ENCODE data around the gene MCOLN2.

Gene MCOLN2

DNA sequence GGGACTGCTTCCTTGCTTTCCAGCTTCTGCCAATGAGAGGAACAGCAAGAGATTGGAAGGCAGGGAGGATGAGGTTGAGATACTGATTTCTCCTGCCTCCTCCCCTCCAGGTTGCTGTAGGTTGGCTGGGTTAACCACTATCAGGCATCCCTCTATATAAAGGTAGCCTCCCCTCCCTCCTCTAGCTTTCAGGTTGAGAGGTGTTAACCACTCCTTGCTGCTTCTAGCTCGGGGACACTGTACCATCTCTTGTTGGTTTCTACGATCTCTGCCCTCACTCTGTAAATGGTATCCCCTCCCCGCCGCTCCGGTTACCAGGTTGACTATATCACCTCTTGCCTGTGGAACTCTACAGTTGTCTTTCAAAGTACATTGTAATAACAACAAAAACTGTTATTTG, 120.6 kb downstream of the MCOLN2 start:
- TF ChIP-seq, protein P1, sequence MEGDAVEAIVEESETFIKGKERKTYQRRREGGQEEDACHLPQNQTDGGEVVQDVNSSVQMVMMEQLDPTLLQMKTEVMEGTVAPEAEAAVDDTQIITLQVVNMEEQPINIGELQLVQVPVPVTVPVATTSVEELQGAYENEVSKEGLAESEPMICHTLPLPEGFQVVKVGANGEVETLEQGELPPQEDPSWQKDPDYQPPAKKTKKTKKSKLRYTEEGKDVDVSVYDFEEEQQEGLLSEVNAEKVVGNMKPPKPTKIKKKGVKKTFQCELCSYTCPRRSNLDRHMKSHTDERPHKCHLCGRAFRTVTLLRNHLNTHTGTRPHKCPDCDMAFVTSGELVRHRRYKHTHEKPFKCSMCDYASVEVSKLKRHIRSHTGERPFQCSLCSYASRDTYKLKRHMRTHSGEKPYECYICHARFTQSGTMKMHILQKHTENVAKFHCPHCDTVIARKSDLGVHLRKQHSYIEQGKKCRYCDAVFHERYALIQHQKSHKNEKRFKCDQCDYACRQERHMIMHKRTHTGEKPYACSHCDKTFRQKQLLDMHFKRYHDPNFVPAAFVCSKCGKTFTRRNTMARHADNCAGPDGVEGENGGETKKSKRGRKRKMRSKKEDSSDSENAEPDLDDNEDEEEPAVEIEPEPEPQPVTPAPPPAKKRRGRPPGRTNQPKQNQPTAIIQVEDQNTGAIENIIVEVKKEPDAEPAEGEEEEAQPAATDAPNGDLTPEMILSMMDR (IDR thresholded peaks at IDR 0.05; ENCODE audit: low read depth, low read length), result no peak
- Histone ChIP-seq H3K9me3 (ENCODE audit: severe bottlenecking) (no peaks in the 10 kb centered on the region), H3K27ac (no peak overlapping the region), H3K4me3 (ENCODE audit: low read depth, low read length) (no peak overlapping the region), H3K27me3 (ENCODE audit: insufficient read depth, low read depth, severe bottlenecking) (no peaks in the 10 kb centered on the region), H3K36me3 (no peaks in the 10 kb centered on the region)
- DNase-seq, result no peak

Measured in WERI-Rb-1 (cell line).